Activated CD8-positive, alpha-beta memory T cell treated with anti-CD3 and anti-CD28 coated beads, Interleukin-2, amount 10 ng/mL, durations not matched to agents 7 days and 5 days (primary cell): ENCODE data around the gene PA2G4. TPM values are rescaled to one million over a fixed set of nuclear protein-coding genes. Genes with fewer than 3 reads are reported as not detected.
A peak's percentile ranks its signal among the peaks of the same experiment; 100 is the strongest.
"Not testable (repeated sequence)": the region's sequence is repeated elsewhere in the genome, so short reads cannot be mapped to it uniquely, and the experiment has no call there.

Experiments used
- ATAC-seq: fragments of 150-1000 bp; cut with Tn5 transposase; one replicate; pipeline ENCODE4 v1.10.0; 2021; ENCODE audit warnings: moderate library complexity
- CTCF ChIA-PET: fragments of 350-600 bp; sonication (Branson Sonifier 250); formaldehyde crosslinking; loops from one replicate; lab custom pipeline; 2021; ENCODE audit warnings: antibody characterized with exemption; lab: Charles Lee
- DNase-seq: peaks from one replicate; pipeline ENCODE4 v3.0.0-alpha.2; 2020
- H3K27ac Mint-ChIP-seq: one replicate; pipeline ENCODE4 v1.8.0; 2021; ENCODE audit warnings: mild to moderate bottlenecking, mixed read lengths
- H3K27me3 Mint-ChIP-seq: one replicate; pipeline ENCODE4 v1.8.0; 2021; ENCODE audit warnings: mixed read lengths
- H3K36me3 Mint-ChIP-seq: one replicate; pipeline ENCODE4 v1.8.0; 2021; ENCODE audit warnings: mild to moderate bottlenecking, mixed read lengths
- H3K4me1 Mint-ChIP-seq: one replicate; pipeline ENCODE4 v1.8.0; 2021; ENCODE audit warnings: mixed read lengths
- H3K4me3 Mint-ChIP-seq: one replicate; pipeline ENCODE4 v1.8.0; 2021; ENCODE audit warnings: mild to moderate bottlenecking, moderate library complexity, mixed read lengths
- H3K9me3 Mint-ChIP-seq: one replicate; pipeline ENCODE4 v1.8.0; 2022; ENCODE audit warnings: low read depth, mixed read lengths
- total RNA-seq, 2 experiments: library from RNA; stranded (reverse); gene quantifications; one replicate each; pipeline ENCODE4 v1.2.3, GENCODE V29; 2021

PA2G4 gene
- 100 to 1,000 TPM; 293 to 364 TPM for total RNA-seq

- Mint-ChIP-seq H3K36me3 (peaks cover 39% of the 10 kb centered on the region), H3K27me3 (no peaks in the 10 kb centered on the region), H3K9me3 (no peaks in the 10 kb centered on the region), H3K27ac (peak within 1 kb of the TSS; percentile 98), H3K4me1 (peaks cover 44% of the 10 kb centered on the region), H3K4me3 (peak within 1 kb of the TSS; percentile 99)
- peak; percentile 92 for ATAC-seq
- peak; percentile 100 for DNase-seq
- CTCF ChIA-PET: interaction anchor here (0.5 to 8.6 kb wide), 24 partner anchors 9 to 520 kb away, joined by 3 to 97 read pairs (median 6); partner anchors contain the start of genes CD63, ERBB3, ESYT1 and IKZF4
Measured at GRCh38 chr12:56104109-56104814, at the start of gene PA2G4. Gene PA2G4 (plus strand): TSS chr12:56104559. CDS start chr12:56104738, 179 bp downstream.

GRCh38 chr12:56059964-56060363 is 44.4 kb upstream of the PA2G4 start:
- not testable (repeated sequence) for H3K27ac Mint-ChIP-seq

GRCh38 chr12:56061982-56062381 is 42.4 kb upstream of the PA2G4 start:
- CTCF ChIA-PET: interaction anchor here (1.8 to 2.4 kb wide), 2 partner anchors 15 to 17 kb away, joined by 6 to 7 read pairs; partner anchors contain the start of gene ERBB3
- Mint-ChIP-seq H3K27ac (no peak overlapping the region), H3K4me3 (no peak overlapping the region), H3K36me3 (no peaks in the 10 kb centered on the region), H3K9me3 (no peaks in the 10 kb centered on the region), H3K27me3 (peaks cover 6% of the 10 kb centered on the region), H3K4me1 (peaks cover 4% of the 10 kb centered on the region)
- no peak for DNase-seq
- no peak for ATAC-seq

More at GRCh38 chr12:56059964-56060363, 44.4 kb upstream of the PA2G4 start:
- DNase-seq, H3K4me3 Mint-ChIP-seq, CTCF ChIA-PET, H3K36me3 Mint-ChIP-seq, H3K27me3 Mint-ChIP-seq, H3K9me3 Mint-ChIP-seq, ATAC-seq: not testable (repeated sequence)
- peaks cover 11% of the 10 kb centered on the region for H3K4me1 Mint-ChIP-seq

GRCh38 chr12:56062996-56063395 is 41.4 kb upstream of the PA2G4 start:
- Mint-ChIP-seq H3K4me1 (peaks cover 5% of the 10 kb centered on the region), H3K9me3 (no peaks in the 10 kb centered on the region), H3K27me3 (peaks cover 6% of the 10 kb centered on the region), H3K36me3 (no peaks in the 10 kb centered on the region), H3K27ac (no peak overlapping the region), H3K4me3 (no peak overlapping the region)
- no peak for ATAC-seq
- CTCF ChIA-PET: interaction anchor here (1.8 to 2.4 kb wide), 2 partner anchors 16 kb away, joined by 6 to 7 read pairs; partner anchors contain the start of gene ERBB3
- DNase-seq: no peak

- DNase-seq: no peak
- H3K4me1 Mint-ChIP-seq: peaks cover 3% of the 10 kb centered on the region
- no peaks in the 10 kb centered on the region for H3K9me3 Mint-ChIP-seq
- H3K36me3 Mint-ChIP-seq: no peaks in the 10 kb centered on the region
- peaks cover 6% of the 10 kb centered on the region for H3K27me3 Mint-ChIP-seq
- H3K27ac Mint-ChIP-seq: no peak overlapping the region
- H3K4me3 Mint-ChIP-seq: no peak overlapping the region
- no peak for ATAC-seq
- CTCF ChIA-PET: interaction anchor here (0.7 to 1.6 kb wide), 3 partner anchors 28 to 1599 kb away, joined by 3 read pairs; no protein-coding TSS in a partner anchor
Measured at GRCh38 chr12:56071648-56072047, 32.7 kb upstream of the PA2G4 start.

GRCh38 chr12:56074396-56074795 is 30.0 kb upstream of the PA2G4 start:
- H3K27me3 Mint-ChIP-seq: peaks cover 11% of the 10 kb centered on the region
- ATAC-seq (no peak), DNase-seq (no peak)
- H3K36me3 Mint-ChIP-seq: no peaks in the 10 kb centered on the region
- peaks cover 3% of the 10 kb centered on the region for H3K4me1 Mint-ChIP-seq
- CTCF ChIA-PET: interaction anchor here (0.9 kb wide), 2 partner anchors 15 to 28 kb away, joined by 3 read pairs; no protein-coding TSS in a partner anchor
- no peaks in the 10 kb centered on the region for H3K9me3 Mint-ChIP-seq
- no peak overlapping the region for H3K27ac Mint-ChIP-seq
- H3K4me3 Mint-ChIP-seq: no peak overlapping the region

GRCh38 chr12:56077966-56078365 is 26.4 kb upstream of the PA2G4 start:
- H3K4me3 Mint-ChIP-seq, DNase-seq, H3K27ac Mint-ChIP-seq, ATAC-seq, H3K36me3 Mint-ChIP-seq, H3K9me3 Mint-ChIP-seq: not testable (repeated sequence)
- Mint-ChIP-seq H3K4me1 (peaks cover 14% of the 10 kb centered on the region), H3K27me3 (peaks cover 23% of the 10 kb centered on the region)
- CTCF ChIA-PET: interaction anchor here (0.9 to 2.4 kb wide), 7 partner anchors 8 to 40 kb away, joined by 3 to 13 read pairs (median 3); partner anchors contain the start of genes PA2G4 and ZC3H10

GRCh38 chr12:56078427-56078826 is 25.9 kb upstream of the PA2G4 start:
- no peaks in the 10 kb centered on the region for H3K36me3 Mint-ChIP-seq
- no peak overlapping the region for H3K27ac Mint-ChIP-seq
- DNase-seq (no peak), ATAC-seq (no peak)
- H3K27me3 Mint-ChIP-seq: peaks cover 24% of the 10 kb centered on the region
- H3K9me3 Mint-ChIP-seq: no peaks in the 10 kb centered on the region
- H3K4me1 Mint-ChIP-seq: peaks cover 14% of the 10 kb centered on the region
- CTCF ChIA-PET: interaction anchor here (0.9 to 3.1 kb wide), 9 partner anchors 7 to 83 kb away, joined by 3 to 13 read pairs (median 7); partner anchors contain the start of genes PA2G4 and ZC3H10
- H3K4me3 Mint-ChIP-seq: peak overlapping the region; percentile 76

- DNase-seq: peak; percentile 65
- Mint-ChIP-seq H3K4me3 (peak overlapping the region; percentile 76), H3K36me3 (no peaks in the 10 kb centered on the region), H3K27me3 (peaks cover 30% of the 10 kb centered on the region), H3K9me3 (no peaks in the 10 kb centered on the region), H3K27ac (no peak overlapping the region), H3K4me1 (peaks cover 14% of the 10 kb centered on the region)
- peak; percentile 74 for ATAC-seq
- CTCF ChIA-PET: interaction anchor here (0.7 to 3.1 kb wide), 16 partner anchors 11 to 153 kb away, joined by 3 to 13 read pairs (median 4); partner anchors contain the start of genes PA2G4 and ZC3H10
Measured at GRCh38 chr12:56078931-56079722, 25.2 kb upstream of the PA2G4 start.

GRCh38 chr12:56079723-56080555 is 24.4 kb upstream of the PA2G4 start, which contains the start of gene ERBB3:
Gene ERBB3 (plus strand): TSS chr12:56080165. CDS start chr12:56080301, 136 bp downstream.
- Mint-ChIP-seq H3K4me1 (peaks cover 14% of the 10 kb centered on the region), H3K27me3 (peaks cover 30% of the 10 kb centered on the region)

GRCh38 chr12:56080556-56081138 is 23.7 kb upstream of the PA2G4 start:
- no peak overlapping the region for H3K27ac Mint-ChIP-seq
- no peak for DNase-seq
- CTCF ChIA-PET: interaction anchor here (0.7 to 3.1 kb wide), 8 partner anchors 13 to 342 kb away, joined by 3 to 9 read pairs (median 4); partner anchors contain the start of gene ZC3H10
- no peaks in the 10 kb centered on the region for H3K9me3 Mint-ChIP-seq
- ATAC-seq: no peak
- peaks cover 16% of the 10 kb centered on the region for H3K4me1 Mint-ChIP-seq
- peaks cover 30% of the 10 kb centered on the region for H3K27me3 Mint-ChIP-seq
- peak overlapping the region; percentile 76 for H3K4me3 Mint-ChIP-seq
- no peaks in the 10 kb centered on the region for H3K36me3 Mint-ChIP-seq

More at GRCh38 chr12:56079723-56080555, 24.4 kb upstream of the PA2G4 start, which contains the start of gene ERBB3:
- ATAC-seq (peak; percentile 82), DNase-seq (peak; percentile 76)
- Mint-ChIP-seq H3K9me3 (no peaks in the 10 kb centered on the region), H3K4me3 (peak within 1 kb of the TSS; percentile 76), H3K27ac (no peak within 1 kb of the TSS), H3K36me3 (no peaks in the 10 kb centered on the region)
- CTCF ChIA-PET: interaction anchor here (0.8 to 3.1 kb wide), 17 partner anchors 11 to 154 kb away, joined by 3 to 13 read pairs (median 4); partner anchors contain the start of genes PA2G4 and ZC3H10
